ENCODE data around the gene ECE1. TPM values are rescaled to one million over a fixed set of nuclear protein-coding genes. Genes with fewer than 3 reads are reported as not detected.
"Not testable (repeated sequence)": the region's sequence is repeated elsewhere in the genome, so short reads cannot be mapped to it uniquely, and the experiment has no call there.

The ECE1 gene
- total and polyA plus RNA-seq, 2 donors (not counting 3 experiments of a cell fraction or from before 2014, with no cell fraction given) = 437 to 562 TPM

DNA sequence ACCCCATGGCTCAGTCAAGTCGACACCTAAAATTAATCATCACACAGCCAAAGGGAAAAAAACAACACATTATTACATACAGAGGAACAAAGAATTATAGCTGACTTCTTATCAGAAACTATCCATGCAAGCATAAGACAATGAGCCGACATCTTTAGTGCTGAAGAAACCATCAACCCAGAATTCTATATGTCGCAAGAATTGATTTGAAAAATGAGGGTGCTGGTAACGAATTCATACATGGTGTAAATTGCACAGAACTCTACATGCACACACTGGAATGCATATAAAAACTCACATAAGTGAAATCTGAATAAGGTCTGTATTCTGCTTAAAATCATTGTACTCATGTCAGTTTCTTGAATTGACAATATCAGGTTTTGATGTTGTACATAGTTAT, 88.6 kb downstream of the ECE1 start:
- ChIA-PET CTCF (interaction anchor here (1.7 kb wide), 1 partner anchor 15 kb away, joined by 5 read pairs; no protein-coding TSS in a partner anchor), POLR2A (no interaction called here)
- no peak overlapping the region for H2AFZ ChIP-seq (ENCODE audit: low read depth, low read length)
- FAIRE-seq (no peak), DNase-seq (ENCODE audit: low read depth, low spot score) (no peak)
- H3K27ac ChIP-seq (ENCODE audit: insufficient read depth, low read depth, low read length) = no peak overlapping the region
- H3K36me3 ChIP-seq (ENCODE audit: control insufficient read depth in 2 of 2, extremely low read depth in 1 of 2, insufficient read depth in 2 of 2, low read length in 2 of 2) = no peaks in the 10 kb centered on the region
- no peaks in the 10 kb centered on the region for H3K9me1 ChIP-seq (replicated peaks; ENCODE audit: control insufficient read depth, extremely low read depth, insufficient read depth, low read length)
- H3K4me1 ChIP-seq (ENCODE audit: control insufficient read depth, extremely low read depth, insufficient read depth, low read length) = no peaks in the 10 kb centered on the region
- peaks cover 0 to 4% of the 10 kb centered on the region in 2 experiments for H3K27me3 ChIP-seq (ENCODE audit: control insufficient read depth in 2 of 2, insufficient read depth in 2 of 2, low read length in 2 of 2)
- H3K79me2 ChIP-seq (ENCODE audit: control insufficient read depth, insufficient read depth, low read length) = no peaks in the 10 kb centered on the region
- no peaks in the 10 kb centered on the region for H3K9me3 ChIP-seq (replicated peaks; ENCODE audit: control insufficient read depth, insufficient read depth, low read length)
- intact Hi-C loops (cut with micrococcal nuclease) (no loop called here), dilution Hi-C loops (cut with MboI; ENCODE audit: extremely low pct_ligation_motif_present, low sequenced_read_pairs) (no loop called here)
- no TSS peak for BruUV-seq (replicated peaks)
- H3K9ac ChIP-seq (replicated peaks; ENCODE audit: extremely low read depth, insufficient read depth, low read length) = no peak overlapping the region
- no peak overlapping the region for H3K4me2 ChIP-seq (ENCODE audit: insufficient read depth, low read length)
- TF ChIP-seq MYC (IDR thresholded peaks at IDR 0.05; ENCODE audit: low read depth, low read length) (no peak), FOS (IDR thresholded peaks at IDR 0.05; ENCODE audit: borderline replicate concordance, insufficient read depth, low read length) (no peak), JUN (IDR thresholded peaks at IDR 0.05; ENCODE audit: borderline replicate concordance, insufficient read depth, insufficient read length, low read depth) (no peak), EZH2 (IDR thresholded peaks at IDR 0.05; ENCODE audit: borderline replicate concordance, low read depth, low read length, severe bottlenecking) (no peak)
- TF ChIP-seq, protein P1, sequence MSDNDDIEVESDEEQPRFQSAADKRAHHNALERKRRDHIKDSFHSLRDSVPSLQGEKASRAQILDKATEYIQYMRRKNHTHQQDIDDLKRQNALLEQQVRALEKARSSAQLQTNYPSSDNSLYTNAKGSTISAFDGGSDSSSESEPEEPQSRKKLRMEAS (IDR thresholded peaks at IDR 0.05; ENCODE audit: insufficient read depth, insufficient read length) = no peak
- TF ChIP-seq, protein P2, sequence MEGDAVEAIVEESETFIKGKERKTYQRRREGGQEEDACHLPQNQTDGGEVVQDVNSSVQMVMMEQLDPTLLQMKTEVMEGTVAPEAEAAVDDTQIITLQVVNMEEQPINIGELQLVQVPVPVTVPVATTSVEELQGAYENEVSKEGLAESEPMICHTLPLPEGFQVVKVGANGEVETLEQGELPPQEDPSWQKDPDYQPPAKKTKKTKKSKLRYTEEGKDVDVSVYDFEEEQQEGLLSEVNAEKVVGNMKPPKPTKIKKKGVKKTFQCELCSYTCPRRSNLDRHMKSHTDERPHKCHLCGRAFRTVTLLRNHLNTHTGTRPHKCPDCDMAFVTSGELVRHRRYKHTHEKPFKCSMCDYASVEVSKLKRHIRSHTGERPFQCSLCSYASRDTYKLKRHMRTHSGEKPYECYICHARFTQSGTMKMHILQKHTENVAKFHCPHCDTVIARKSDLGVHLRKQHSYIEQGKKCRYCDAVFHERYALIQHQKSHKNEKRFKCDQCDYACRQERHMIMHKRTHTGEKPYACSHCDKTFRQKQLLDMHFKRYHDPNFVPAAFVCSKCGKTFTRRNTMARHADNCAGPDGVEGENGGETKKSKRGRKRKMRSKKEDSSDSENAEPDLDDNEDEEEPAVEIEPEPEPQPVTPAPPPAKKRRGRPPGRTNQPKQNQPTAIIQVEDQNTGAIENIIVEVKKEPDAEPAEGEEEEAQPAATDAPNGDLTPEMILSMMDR (IDR thresholded peaks at IDR 0.05; ENCODE audit: extremely low read depth in 1 of 2, insufficient read depth in 1 of 2, low read depth in 1 of 2, low read length in 2 of 2) = no peak
- no peak overlapping the region for H3K4me3 ChIP-seq (replicated peaks in 1 of 3; ENCODE audit: insufficient read depth in 1 of 3, low read depth in 1 of 3, low read length in 3 of 3)
- no peaks in the 10 kb centered on the region for H4K20me1 ChIP-seq (replicated peaks; ENCODE audit: control insufficient read depth, extremely low read depth, insufficient read depth, low read length)

DNA sequence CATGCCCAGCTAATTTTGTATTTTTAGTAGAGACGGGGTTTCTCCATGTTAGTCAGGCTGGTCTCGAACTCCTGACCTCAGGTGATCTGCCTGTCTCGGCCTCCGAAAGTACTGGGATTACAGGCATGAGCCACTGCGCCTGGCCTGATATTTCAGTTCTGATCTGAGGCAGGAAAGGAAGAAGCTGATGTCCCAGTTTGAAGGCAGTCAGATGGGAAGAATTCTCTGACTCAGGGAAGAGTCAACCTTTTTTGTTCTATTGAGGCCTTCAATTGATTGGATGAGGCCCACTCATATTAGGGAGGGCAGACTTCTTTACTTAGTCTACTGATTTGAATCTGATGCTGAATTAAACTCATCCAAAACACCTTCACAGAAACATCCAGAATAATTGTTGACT, 89.0 kb downstream of the ECE1 start:
- H3K9me3 ChIP-seq (replicated peaks; ENCODE audit: control insufficient read depth, insufficient read depth, low read length); H4K20me1 ChIP-seq (replicated peaks; ENCODE audit: control insufficient read depth, extremely low read depth, insufficient read depth, low read length); H3K79me2 ChIP-seq (ENCODE audit: control insufficient read depth, insufficient read depth, low read length); intact Hi-C loops (cut with micrococcal nuclease); H3K36me3 ChIP-seq (ENCODE audit: control insufficient read depth in 2 of 2, extremely low read depth in 1 of 2, insufficient read depth in 2 of 2, low read length in 2 of 2); POLR2A ChIA-PET; H3K4me1 ChIP-seq (ENCODE audit: control insufficient read depth, extremely low read depth, insufficient read depth, low read length); H3K9ac ChIP-seq (replicated peaks; ENCODE audit: extremely low read depth, insufficient read depth, low read length); DNase-seq (ENCODE audit: low read depth, low spot score); BruUV-seq (replicated peaks); H3K4me2 ChIP-seq (ENCODE audit: insufficient read depth, low read length); H3K9me1 ChIP-seq (replicated peaks; ENCODE audit: control insufficient read depth, extremely low read depth, insufficient read depth, low read length); dilution Hi-C loops (cut with MboI; ENCODE audit: extremely low pct_ligation_motif_present, low sequenced_read_pairs); H3K4me3 ChIP-seq (replicated peaks in 1 of 3; ENCODE audit: insufficient read depth in 1 of 3, low read depth in 1 of 3, low read length in 3 of 3); FAIRE-seq; H3K27ac ChIP-seq (ENCODE audit: insufficient read depth, low read depth, low read length); H2AFZ ChIP-seq (ENCODE audit: low read depth, low read length); H3K27me3 ChIP-seq (ENCODE audit: control insufficient read depth in 2 of 2, insufficient read depth in 2 of 2, low read length in 2 of 2): not testable (repeated sequence)
- CTCF ChIA-PET = interaction anchor here (1.7 kb wide), 1 partner anchor 15 kb away, joined by 5 read pairs; no protein-coding TSS in a partner anchor
